ENCODE measurements around the gene CUL2.
"Not testable (repeated sequence)": the region's sequence is repeated elsewhere in the genome, so short reads cannot be mapped to it uniquely, and the experiment has no call there.

Gene CUL2

DNA sequence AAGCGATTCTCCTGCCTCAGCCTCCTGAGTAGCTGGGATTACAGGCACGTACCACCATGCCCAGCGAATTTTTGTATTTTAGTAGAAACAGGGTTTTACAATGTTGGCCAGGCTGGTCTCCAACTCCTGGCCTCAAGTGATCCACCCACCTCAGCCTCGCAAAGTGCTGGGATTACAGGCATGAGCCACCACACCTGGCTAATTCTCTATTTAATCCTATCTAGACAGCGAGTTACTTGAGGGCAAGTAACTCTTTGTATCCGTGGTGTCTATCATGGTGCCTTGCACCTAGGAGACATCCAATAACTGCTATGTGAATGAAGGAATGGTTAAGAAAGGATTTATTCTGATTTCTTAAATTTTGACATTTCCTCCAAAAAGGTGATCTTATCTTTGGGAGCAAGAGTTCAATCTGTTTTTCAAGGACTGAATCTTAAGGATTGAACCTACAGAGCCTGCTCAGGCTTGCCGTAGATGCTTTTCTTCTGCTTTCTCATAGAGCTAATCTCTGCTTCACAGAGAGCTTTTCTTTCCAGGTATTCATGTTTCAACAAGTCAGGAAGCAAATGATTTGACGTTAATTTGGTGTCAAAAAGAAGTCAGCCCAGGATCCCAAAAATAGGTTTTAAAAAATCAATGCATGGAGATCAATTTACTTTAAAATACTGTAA, 101.6 kb downstream of the CUL2 start:
- Mint-ChIP-seq H3K4me1 (no peaks in the 10 kb centered on the region), H3K9me3 (peaks cover 6% of the 10 kb centered on the region), H3K4me3 (no peak overlapping the region), H3K27ac (no peak overlapping the region), H3K36me3 (no peaks in the 10 kb centered on the region)
- ATAC-seq (no peak), DNase-seq (ENCODE audit: low spot score in 2 of 2) (no peak)

- Mint-ChIP-seq H3K36me3 (no peaks in the 10 kb centered on the region), H3K27ac (no peak overlapping the region), H3K9me3 (peaks cover 6% of the 10 kb centered on the region), H3K4me1 (no peaks in the 10 kb centered on the region), H3K4me3 (no peak overlapping the region)
- DNase-seq (ENCODE audit: low spot score in 2 of 2) = no peak
- no peak for ATAC-seq
Observed at GRCh38 chr10:34985823-34986222, 104.3 kb downstream of the CUL2 start.

DNA sequence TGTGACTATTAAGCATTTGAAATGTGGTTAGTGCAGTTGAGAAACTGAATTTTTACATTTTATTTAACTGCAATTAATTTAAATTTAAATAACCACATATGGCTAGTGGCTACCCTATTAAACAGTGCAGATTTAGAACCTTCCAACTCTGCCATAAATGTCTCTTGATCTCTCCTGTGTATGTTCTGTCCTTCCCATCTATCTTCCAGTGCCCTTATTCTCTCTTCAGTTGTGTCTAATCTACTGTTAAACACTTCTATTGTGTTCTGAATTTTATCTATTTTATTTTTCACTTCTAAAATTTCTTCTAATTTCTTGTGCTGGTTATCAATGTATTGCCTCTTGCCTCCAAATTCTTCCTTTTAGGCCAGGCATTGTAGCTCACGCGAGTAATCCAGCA, 105.0 kb downstream of the CUL2 start:
- H3K9me3 Mint-ChIP-seq = peaks cover 6% of the 10 kb centered on the region
- no peak overlapping the region for H3K27ac Mint-ChIP-seq
- DNase-seq (ENCODE audit: low spot score in 2 of 2) = no peak
- H3K4me1 Mint-ChIP-seq = no peaks in the 10 kb centered on the region
- ATAC-seq = no peak
- H3K36me3 Mint-ChIP-seq = no peaks in the 10 kb centered on the region
- no peak overlapping the region for H3K4me3 Mint-ChIP-seq

GRCh38 chr10:34981844-34982243, 108.3 kb downstream of the CUL2 start:
- H3K36me3 Mint-ChIP-seq = no peaks in the 10 kb centered on the region
- DNase-seq (ENCODE audit: low spot score in 2 of 2) (no peak), ATAC-seq (no peak)

DNA sequence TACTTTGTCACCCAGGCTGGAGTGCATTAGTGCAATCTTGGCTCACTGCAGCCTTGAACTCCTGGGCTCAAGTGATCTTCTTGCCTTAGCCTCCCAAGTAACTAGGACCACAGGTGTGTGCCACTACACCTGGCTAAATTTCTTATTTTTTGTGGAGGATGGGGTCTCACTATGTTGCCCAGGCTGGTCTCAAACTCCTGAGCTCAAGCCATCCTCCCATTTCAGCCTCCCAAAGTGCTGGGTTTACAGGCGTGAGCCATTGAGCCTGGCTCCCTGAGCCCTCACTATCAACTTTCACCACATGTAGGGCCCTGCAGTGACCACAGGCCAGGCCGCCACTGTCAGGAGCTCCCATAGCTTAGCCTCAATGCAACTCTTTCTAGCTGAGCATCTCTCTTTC, 110.2 kb downstream of the CUL2 start:
- H3K36me3 Mint-ChIP-seq = no peaks in the 10 kb centered on the region
- no peak overlapping the region for H3K27ac Mint-ChIP-seq
- DNase-seq (ENCODE audit: low spot score in 2 of 2) = no peak
- no peak overlapping the region for H3K4me3 Mint-ChIP-seq
- H3K9me3 Mint-ChIP-seq = peaks cover 6% of the 10 kb centered on the region
- no peaks in the 10 kb centered on the region for H3K4me1 Mint-ChIP-seq
- no peak for ATAC-seq

More at GRCh38 chr10:34981844-34982243, 108.3 kb downstream of the CUL2 start:
- Mint-ChIP-seq H3K4me1 (no peaks in the 10 kb centered on the region), H3K9me3 (peaks cover 6% of the 10 kb centered on the region), H3K27ac (no peak overlapping the region), H3K4me3 (no peak overlapping the region)

DNA sequence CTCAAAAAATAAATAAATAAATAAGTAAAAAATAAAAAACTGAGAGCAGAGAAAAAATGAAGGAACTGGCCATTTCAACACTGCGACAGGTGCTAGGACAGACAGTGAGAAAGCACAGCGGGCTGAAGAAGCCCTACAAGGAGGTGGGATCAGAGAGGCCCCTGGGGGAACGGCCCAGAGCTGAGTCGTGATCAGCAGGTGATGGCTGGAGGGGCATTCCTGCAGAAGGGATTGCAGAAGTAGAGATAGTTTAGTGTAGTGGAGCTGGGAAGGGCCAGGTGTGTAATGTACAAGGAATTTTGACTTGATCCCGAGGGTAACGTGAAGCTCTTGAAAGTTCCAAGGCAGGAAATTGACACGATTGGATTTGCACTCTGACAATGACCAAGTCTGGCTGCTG, 112.1 kb downstream of the CUL2 start:
- Mint-ChIP-seq H3K9me3 (peaks cover 3% of the 10 kb centered on the region), H3K4me1 (no peaks in the 10 kb centered on the region), H3K27ac (no peak overlapping the region), H3K4me3 (no peak overlapping the region), H3K36me3 (no peaks in the 10 kb centered on the region)
- ATAC-seq (no peak), DNase-seq (ENCODE audit: low spot score in 2 of 2) (no peak)

GRCh38 chr10:34976380-34976910, 113.7 kb downstream of the CUL2 start:
- H3K4me1 Mint-ChIP-seq; H3K36me3 Mint-ChIP-seq; H3K9me3 Mint-ChIP-seq; H3K4me3 Mint-ChIP-seq; ATAC-seq; DNase-seq (ENCODE audit: low spot score in 2 of 2); H3K27ac Mint-ChIP-seq: not testable (repeated sequence)

GRCh38 chr10:34974364-34975065, 115.6 kb downstream of the CUL2 start:
- not testable (repeated sequence) for H3K4me1 Mint-ChIP-seq; H3K27ac Mint-ChIP-seq; DNase-seq (ENCODE audit: low spot score in 2 of 2); H3K4me3 Mint-ChIP-seq; H3K9me3 Mint-ChIP-seq; ATAC-seq; H3K36me3 Mint-ChIP-seq

DNA sequence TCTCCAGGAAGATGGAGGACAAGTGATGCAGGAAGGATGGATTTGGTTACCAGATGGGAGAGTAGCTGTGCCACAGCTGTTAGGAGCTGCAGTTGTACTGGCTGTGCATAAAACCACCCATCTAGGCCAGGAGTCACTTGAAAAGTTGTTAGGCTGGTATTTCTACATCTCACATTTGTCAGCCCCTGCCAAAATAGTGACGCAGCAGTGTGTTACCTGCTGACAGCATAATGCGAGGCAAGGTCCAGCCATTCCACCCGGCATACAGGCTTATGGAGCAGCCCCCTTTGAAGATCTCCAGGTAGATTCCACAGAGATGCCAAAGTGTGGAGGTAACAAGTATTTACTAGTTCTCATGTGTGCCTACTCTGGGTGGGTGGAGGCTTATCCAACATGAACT, 116.4 kb downstream of the CUL2 start:
- H3K9me3 Mint-ChIP-seq; H3K36me3 Mint-ChIP-seq; H3K4me1 Mint-ChIP-seq; H3K4me3 Mint-ChIP-seq; ATAC-seq; DNase-seq (ENCODE audit: low spot score in 2 of 2); H3K27ac Mint-ChIP-seq: not testable (repeated sequence)

DNA sequence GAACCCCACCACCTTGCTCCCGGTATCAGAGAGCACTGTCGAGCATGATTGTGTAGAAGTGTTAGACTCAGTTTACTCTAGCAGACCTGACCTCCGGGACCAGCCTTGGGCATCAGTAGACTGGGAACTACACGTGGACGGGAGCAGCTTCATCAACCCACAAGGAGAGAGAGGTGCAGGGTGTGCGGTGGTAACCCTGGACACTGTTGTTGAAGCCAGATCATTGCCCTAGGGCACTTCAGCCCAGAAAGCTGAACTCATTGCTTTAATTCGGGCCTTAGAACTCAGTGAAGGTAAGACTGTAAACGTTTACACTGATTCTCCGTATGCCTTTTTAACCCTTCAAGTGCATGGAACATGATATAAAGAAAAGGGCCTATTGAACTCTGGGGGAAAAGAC, 117.0 kb downstream of the CUL2 start:
- not testable (repeated sequence) for H3K27ac Mint-ChIP-seq; H3K4me1 Mint-ChIP-seq; DNase-seq (ENCODE audit: low spot score in 2 of 2); H3K4me3 Mint-ChIP-seq; H3K36me3 Mint-ChIP-seq; ATAC-seq; H3K9me3 Mint-ChIP-seq

- not testable (repeated sequence) for ATAC-seq; H3K4me3 Mint-ChIP-seq; H3K27ac Mint-ChIP-seq; H3K9me3 Mint-ChIP-seq; H3K4me1 Mint-ChIP-seq; H3K36me3 Mint-ChIP-seq; DNase-seq (ENCODE audit: low spot score in 2 of 2)
Observed at GRCh38 chr10:34972591-34972990, 117.5 kb downstream of the CUL2 start.

DNA sequence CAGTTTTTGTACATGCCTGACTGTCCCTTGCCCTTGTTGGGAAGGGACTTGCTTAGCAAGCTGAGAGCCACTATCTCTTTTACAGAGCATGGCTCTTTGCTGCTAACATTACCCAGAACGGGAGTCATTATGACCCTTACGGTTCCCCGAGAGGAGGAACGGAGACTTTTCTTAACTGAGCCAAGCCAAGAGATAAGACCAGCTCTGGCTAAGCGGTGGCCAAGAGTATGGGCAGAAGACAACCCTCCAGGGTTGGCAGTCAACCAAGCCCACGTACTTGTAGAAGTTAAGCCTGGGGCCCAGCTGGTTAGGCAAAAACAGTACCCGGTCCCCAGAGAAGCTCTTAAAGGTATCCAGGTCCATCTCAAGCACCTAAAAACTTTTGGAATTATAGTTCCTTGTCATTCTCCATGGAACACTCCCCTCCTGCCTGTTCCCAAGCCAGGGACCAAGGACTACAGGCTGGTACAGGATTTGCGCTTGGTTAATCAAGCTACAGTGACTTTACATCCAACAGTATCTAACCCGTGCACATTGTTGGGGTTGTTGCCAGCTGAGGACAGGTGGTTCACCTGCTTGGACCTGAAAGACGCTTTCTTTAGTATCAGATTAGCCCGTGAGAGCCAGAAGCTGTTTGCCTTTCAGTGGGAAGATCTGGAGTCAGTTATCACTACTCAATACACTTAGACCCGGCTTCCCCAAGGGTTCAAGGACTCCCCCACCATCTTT, 118.4 kb downstream of the CUL2 start:
- not testable (repeated sequence) for H3K36me3 Mint-ChIP-seq; ATAC-seq; H3K9me3 Mint-ChIP-seq; H3K4me1 Mint-ChIP-seq; DNase-seq (ENCODE audit: low spot score in 2 of 2); H3K4me3 Mint-ChIP-seq; H3K27ac Mint-ChIP-seq

- no peak overlapping the region for H3K27ac Mint-ChIP-seq
- H3K36me3 Mint-ChIP-seq = no peaks in the 10 kb centered on the region
- DNase-seq (ENCODE audit: low spot score in 2 of 2) (no peak), ATAC-seq (no peak)
- no peak overlapping the region for H3K4me3 Mint-ChIP-seq
- no peaks in the 10 kb centered on the region for H3K4me1 Mint-ChIP-seq
- no peaks in the 10 kb centered on the region for H3K9me3 Mint-ChIP-seq
Observed at GRCh38 chr10:34969171-34969570, 121.0 kb downstream of the CUL2 start.

DNA sequence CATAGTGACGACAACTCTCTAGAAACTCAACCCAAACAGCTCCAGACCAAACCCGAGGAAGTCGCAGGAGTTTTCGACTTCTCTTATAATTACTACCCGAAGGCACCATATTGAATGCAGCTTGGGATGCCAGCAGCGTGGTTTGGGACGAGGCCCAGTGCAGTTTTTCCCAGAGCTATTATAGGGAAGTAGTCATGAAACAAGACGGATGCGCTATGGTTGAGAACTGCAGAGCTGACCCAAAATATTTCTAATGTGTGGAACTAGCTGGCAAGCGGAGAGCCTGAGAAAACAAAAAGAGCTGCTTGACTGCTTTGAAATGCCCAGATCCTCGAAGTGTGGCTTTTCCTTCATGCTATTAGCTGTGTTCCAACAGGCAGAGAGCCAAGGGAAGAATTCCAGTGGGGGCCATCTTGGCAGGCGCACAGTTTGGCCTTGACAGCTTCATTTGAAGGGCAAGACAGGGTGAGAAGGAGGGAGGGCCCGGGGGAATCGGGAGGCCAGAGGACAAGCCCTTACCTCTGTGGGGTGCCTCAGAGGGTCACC, 122.7 kb downstream of the CUL2 start:
- no peak for DNase-seq (ENCODE audit: low spot score in 2 of 2)
- no peaks in the 10 kb centered on the region for H3K9me3 Mint-ChIP-seq
- H3K4me1 Mint-ChIP-seq = no peaks in the 10 kb centered on the region
- no peak overlapping the region for H3K27ac Mint-ChIP-seq
- ATAC-seq = no peak
- no peaks in the 10 kb centered on the region for H3K36me3 Mint-ChIP-seq
- no peak overlapping the region for H3K4me3 Mint-ChIP-seq

- Mint-ChIP-seq H3K27ac (no peak overlapping the region), H3K9me3 (no peaks in the 10 kb centered on the region), H3K4me1 (no peaks in the 10 kb centered on the region), H3K36me3 (no peaks in the 10 kb centered on the region), H3K4me3 (no peak overlapping the region)
- ATAC-seq (no peak), DNase-seq (ENCODE audit: low spot score in 2 of 2) (no peak)
Observed at GRCh38 chr10:34966451-34966850, 123.7 kb downstream of the CUL2 start.
